Motor neuron (in vitro differentiated cells): ENCODE data around the gene ZFYVE28. TPM values are rescaled to one million over a fixed set of nuclear protein-coding genes. Genes with fewer than 3 reads are reported as not detected.
A peak's percentile ranks its signal among the peaks of the same experiment; 100 is the strongest.

ENCODE experiments used
- ATAC-seq, 8 experiments: fragments of 200-7000 bp; cut with Tn5 transposase; replicated peaks in 6 of 8; 2 replicates each; pipeline ENCODE4 v1.8.0; 2021; ENCODE audit warnings: mild to moderate bottlenecking in 8 of 8, moderate library complexity in 8 of 8
- H3K27ac ChIP-seq, 2 donors: fragments of 250-450 bp; sonication (Bioruptor Pico); 2 replicates each; pipeline ENCODE4 v1.9.0; 2021; ENCODE audit warnings: antibody characterized with exemption in 2 of 2, mild to moderate bottlenecking in 2 of 2, moderate library complexity in 1 of 2
- H3K4me1 ChIP-seq, 2 donors: fragments of 250-450 bp; sonication (Bioruptor Pico); replicated peaks in 1 of 2; 2 replicates each; pipeline ENCODE4 v1.6.1; 2021; ENCODE audit warnings: antibody characterized with exemption in 2 of 2, mild to moderate bottlenecking in 2 of 2, moderate library complexity in 1 of 2
- H3K4me3 ChIP-seq, 5 donors: fragments of 250-450 bp; sonication (Bioruptor Pico); 2 replicates each; pipeline ENCODE4 v1.9.0; 2021; ENCODE audit warnings: antibody characterized with exemption in 5 of 5, mild to moderate bottlenecking in 5 of 5, moderate library complexity in 4 of 5
- WGBS, 10 experiments: fragments of 450-650 bp; shearing (Covaris generic); methylation state at CpG; one replicate each; pipeline ENCODE4 v1.0.0; 2022; 5-methylcytosine and 5-hydroxymethylcytosine counted together
- in situ Hi-C, 9 experiments: fragments of 400-800 bp; cut with MboI; loops; one replicate each; pipeline ENCODE4 v1.15.0; 2021; ENCODE audit warnings: low sequenced_read_pairs in 9 of 9, low pct_unique_long_range_greater_than_20kb in 2 of 9; ENCODE audit not compliant: unreplicated experiment in 9 of 9
- total RNA-seq, 8 experiments: library from RNA; unstranded; fragments of 300-600 nt; gene quantifications; 2 replicates each; pipeline versions ENCODE4 v1.2.3 to v1.2.4, GENCODE V29; 2022

Gene ZFYVE28
- total RNA-seq, 8 experiments from 2014 or later, result 1.1 to 8.2 (median 4.3) TPM

- in situ Hi-C loops, result no loop called here
- Histone ChIP-seq H3K4me1 (no peaks in the 10 kb centered on the region), H3K4me3 (no peak overlapping the region), H3K27ac (no peak overlapping the region)
- ATAC-seq, result no peak
- WGBS, 10 experiments, result 45 to 89% (median 54%) methylated on average over 1 to 11 of the region's 27 CpGs; no CpG with 5 or more reads in 4 of the 10 experiments
These were observed 46.5 kb downstream of the ZFYVE28 start for GRCh38 chr4:2371765-2372487.

- 65 to 100% (median 86%) methylated on average over 2 to 7 of the region's 26 CpGs; no CpG with 5 or more reads in 3 of the 10 experiments for WGBS, 10 experiments
- Histone ChIP-seq H3K4me3 (no peak overlapping the region), H3K4me1 (peaks cover 0 to 2% of the 10 kb centered on the region in 2 donors), H3K27ac (no peak overlapping the region)
- no peak for ATAC-seq
- in situ Hi-C loops, result no loop called here
These were observed 47.7 kb downstream of the ZFYVE28 start for GRCh38 chr4:2370597-2371320.

- H3K4me1 ChIP-seq, result peaks cover 0 to 2% of the 10 kb centered on the region in 2 donors
- no peak overlapping the region for H3K27ac ChIP-seq
- in situ Hi-C loops, result no loop called here
- 80 to 100% (median 100%) methylated on average over 1 to 4 of the region's 4 CpGs; no CpG with 5 or more reads in 5 of the 10 experiments for WGBS, 10 experiments
- no peak overlapping the region for H3K4me3 ChIP-seq
- no peak for ATAC-seq
These were observed 49.6 kb downstream of the ZFYVE28 start for GRCh38 chr4:2368746-2369437.

- H3K4me1 ChIP-seq, result peaks cover 2 to 9% of the 10 kb centered on the region in 2 donors
- no peak overlapping the region for H3K4me3 ChIP-seq
- no peak for ATAC-seq
- 40 to 90% (median 77%) methylated on average over 1 to 4 of the region's 7 CpGs; no CpG with 5 or more reads in 6 of the 10 experiments for WGBS, 10 experiments
- H3K27ac ChIP-seq, result no peak overlapping the region
- in situ Hi-C loops, result no loop called here
These were observed 50.8 kb downstream of the ZFYVE28 start for GRCh38 chr4:2367626-2368025.

- 20 to 79% (median 69%) methylated on average over 2 to 9 of the region's 20 CpGs for WGBS, 10 experiments
- Histone ChIP-seq H3K27ac (no peak overlapping the region), H3K4me3 (no peak overlapping the region), H3K4me1 (peaks cover 9 to 20% of the 10 kb centered on the region in 2 donors)
- in situ Hi-C loops, result no loop called here
- peak in 1 of 8 experiments; percentile 54 for ATAC-seq
These were observed 51.9 kb downstream of the ZFYVE28 start for GRCh38 chr4:2366252-2367192.

- ATAC-seq, result no peak
- in situ Hi-C loops, result no loop called here
- no peak overlapping the region for H3K4me3 ChIP-seq
- WGBS, 10 experiments, result 70 to 100% (median 94%) methylated on average over 1 to 6 of the region's 9 CpGs; no CpG with 5 or more reads in 3 of the 10 experiments
- peaks cover 15 to 25% of the 10 kb centered on the region in 2 donors for H3K4me1 ChIP-seq
- H3K27ac ChIP-seq, result no peak overlapping the region
These were observed 52.6 kb downstream of the ZFYVE28 start for GRCh38 chr4:2365913-2366210.

- in situ Hi-C loops, result no loop called here
- H3K4me1 ChIP-seq, result peaks cover 18 to 28% of the 10 kb centered on the region in 2 donors
- no peak overlapping the region for H3K4me3 ChIP-seq
- 100% methylated on average over 1 to 2 of the region's 41 CpGs; no CpG with 5 or more reads in 7 of the 10 experiments for WGBS, 10 experiments
- no peak overlapping the region for H3K27ac ChIP-seq
- ATAC-seq, result peak in 1 of 8 experiments; percentile 17
These were observed 53.2 kb downstream of the ZFYVE28 start for GRCh38 chr4:2365054-2365912.

GRCh38 chr4:2364654-2365053 lies 53.8 kb downstream of the ZFYVE28 start:
- peaks cover 21 to 31% of the 10 kb centered on the region in 2 donors for H3K4me1 ChIP-seq
- H3K27ac ChIP-seq, result no peak overlapping the region
- peak in 3 of 8 experiments; percentile 83 to 86 (median 83) for ATAC-seq
- WGBS, 10 experiments, result 0 to 90% (median 60%) methylated on average over 2 to 5 of the region's 47 CpGs; no CpG with 5 or more reads in 6 of the 10 experiments
- H3K4me3 ChIP-seq, result no peak overlapping the region
- in situ Hi-C loops, result no loop called here

- 60 to 100% methylated on average over 1 to 4 of the region's 17 CpGs; no CpG with 5 or more reads in 8 of the 10 experiments for WGBS, 10 experiments
- peak in 2 of 8 experiments; percentile 6 to 10 for ATAC-seq
- Histone ChIP-seq H3K4me3 (no peak overlapping the region), H3K4me1 (peaks cover 21 to 31% of the 10 kb centered on the region in 2 donors), H3K27ac (no peak overlapping the region)
- in situ Hi-C loops, result no loop called here
These were observed 54.3 kb downstream of the ZFYVE28 start for GRCh38 chr4:2363951-2364653.

GRCh38 chr4:2363056-2363721 lies 55.3 kb downstream of the ZFYVE28 start:
- WGBS, 10 experiments, result 20 to 100% (median 88%) methylated on average over 1 to 5 of the region's 12 CpGs; no CpG with 5 or more reads in 3 of the 10 experiments
- in situ Hi-C loops, result no loop called here
- Histone ChIP-seq H3K27ac (peak overlapping the region in 1 of 2 donors; percentile 55), H3K4me3 (no peak overlapping the region), H3K4me1 (peaks cover 21 to 31% of the 10 kb centered on the region in 2 donors)
- ATAC-seq, result peak in 6 of 8 experiments; percentile 18 to 55 (median 50)
